Astrocyte (in vitro differentiated cells and primary cell): ENCODE data around the gene PCMTD2.
"Not testable (repeated sequence)": the region's sequence is repeated elsewhere in the genome, so short reads cannot be mapped to it uniquely, and the experiment has no call there.

Experiments used
- CTCF ChIP-seq: IDR thresholded peaks from 2 replicates; pipeline ENCODE4 v1.5.1; 2011; ENCODE audit warnings: low read depth, mild to moderate bottlenecking, inconsistent platforms, low read length, moderate library complexity; ENCODE audit not compliant: insufficient read depth
- EZH2 ChIP-seq: IDR thresholded peaks from 2 replicates; pipeline ENCODE4 v1.6.1; 2012; ENCODE audit warnings: mild to moderate bottlenecking, low read length, inconsistent platforms; ENCODE audit not compliant: insufficient read depth

- TF ChIP-seq CTCF, EZH2: not testable (repeated sequence)
Measured at GRCh38 chr20:64322031-64322789, 66.7 kb downstream of the PCMTD2 start.
